ENCODE results near the gene MORN5.

DNA sequence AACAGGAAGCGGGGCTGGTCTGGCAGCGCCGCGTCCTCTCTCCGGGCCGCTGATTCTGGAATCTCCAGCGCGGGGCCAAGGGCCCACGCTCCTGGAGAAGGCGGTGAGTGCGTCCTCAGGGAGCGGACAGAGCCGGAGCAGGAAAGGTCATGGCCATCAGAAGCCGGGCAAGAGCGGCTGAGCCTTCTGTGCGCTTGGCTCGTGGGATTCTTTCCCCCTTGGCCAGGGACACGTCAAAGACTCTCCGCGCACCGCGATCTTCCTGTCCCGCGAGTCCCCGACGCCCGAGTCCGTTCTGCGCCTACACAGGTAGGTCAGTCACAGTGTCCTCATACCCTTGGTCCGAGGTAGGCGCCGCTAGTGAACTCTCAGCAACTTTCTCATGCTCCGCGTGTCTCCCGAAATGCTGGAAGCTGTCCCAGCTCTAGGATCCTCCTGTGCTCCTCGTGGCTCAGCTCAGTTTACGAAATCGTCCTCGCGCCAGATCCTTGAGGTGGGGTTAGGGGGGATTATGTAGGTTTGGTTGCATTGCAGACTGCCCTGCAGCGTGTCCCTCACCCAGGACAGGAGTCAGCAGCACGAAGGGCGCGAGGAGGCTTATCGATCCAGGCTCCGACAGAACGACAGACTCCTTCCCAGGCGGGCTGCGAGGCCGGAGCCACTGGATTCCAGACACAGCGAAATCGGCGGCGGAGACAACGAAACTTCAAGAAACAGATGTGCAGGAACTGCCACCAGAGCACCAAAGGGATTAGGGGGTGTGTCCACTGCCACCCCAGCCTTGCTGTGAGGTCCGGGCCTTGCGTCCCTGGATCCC lies 60.4 kb downstream of the MORN5 start:
- TF ChIP-seq, protein P1, sequence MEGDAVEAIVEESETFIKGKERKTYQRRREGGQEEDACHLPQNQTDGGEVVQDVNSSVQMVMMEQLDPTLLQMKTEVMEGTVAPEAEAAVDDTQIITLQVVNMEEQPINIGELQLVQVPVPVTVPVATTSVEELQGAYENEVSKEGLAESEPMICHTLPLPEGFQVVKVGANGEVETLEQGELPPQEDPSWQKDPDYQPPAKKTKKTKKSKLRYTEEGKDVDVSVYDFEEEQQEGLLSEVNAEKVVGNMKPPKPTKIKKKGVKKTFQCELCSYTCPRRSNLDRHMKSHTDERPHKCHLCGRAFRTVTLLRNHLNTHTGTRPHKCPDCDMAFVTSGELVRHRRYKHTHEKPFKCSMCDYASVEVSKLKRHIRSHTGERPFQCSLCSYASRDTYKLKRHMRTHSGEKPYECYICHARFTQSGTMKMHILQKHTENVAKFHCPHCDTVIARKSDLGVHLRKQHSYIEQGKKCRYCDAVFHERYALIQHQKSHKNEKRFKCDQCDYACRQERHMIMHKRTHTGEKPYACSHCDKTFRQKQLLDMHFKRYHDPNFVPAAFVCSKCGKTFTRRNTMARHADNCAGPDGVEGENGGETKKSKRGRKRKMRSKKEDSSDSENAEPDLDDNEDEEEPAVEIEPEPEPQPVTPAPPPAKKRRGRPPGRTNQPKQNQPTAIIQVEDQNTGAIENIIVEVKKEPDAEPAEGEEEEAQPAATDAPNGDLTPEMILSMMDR (IDR thresholded peaks at IDR 0.05) = no peak
- no peak for TF ChIP-seq POLR2A (IDR thresholded peaks at IDR 0.05)

Measured in testis (tissue), 2 donors.